HG02970 (cell line): ENCODE results near the gene PRXL2B.
"Not testable (repeated sequence)": the region's sequence is repeated elsewhere in the genome, so short reads cannot be mapped to it uniquely, and the experiment has no call there.

Experiments used
- ATAC-seq: cut with Tn5 transposase; IDR thresholded peaks from one replicate; pipeline ENCODE4 v1.9.1; 2021; ENCODE audit warnings: mild to moderate bottlenecking, moderate library complexity, moderate number of reproducible peaks; ENCODE audit not compliant: unreplicated experiment, low FRiP score

Gene PRXL2B

DNA sequence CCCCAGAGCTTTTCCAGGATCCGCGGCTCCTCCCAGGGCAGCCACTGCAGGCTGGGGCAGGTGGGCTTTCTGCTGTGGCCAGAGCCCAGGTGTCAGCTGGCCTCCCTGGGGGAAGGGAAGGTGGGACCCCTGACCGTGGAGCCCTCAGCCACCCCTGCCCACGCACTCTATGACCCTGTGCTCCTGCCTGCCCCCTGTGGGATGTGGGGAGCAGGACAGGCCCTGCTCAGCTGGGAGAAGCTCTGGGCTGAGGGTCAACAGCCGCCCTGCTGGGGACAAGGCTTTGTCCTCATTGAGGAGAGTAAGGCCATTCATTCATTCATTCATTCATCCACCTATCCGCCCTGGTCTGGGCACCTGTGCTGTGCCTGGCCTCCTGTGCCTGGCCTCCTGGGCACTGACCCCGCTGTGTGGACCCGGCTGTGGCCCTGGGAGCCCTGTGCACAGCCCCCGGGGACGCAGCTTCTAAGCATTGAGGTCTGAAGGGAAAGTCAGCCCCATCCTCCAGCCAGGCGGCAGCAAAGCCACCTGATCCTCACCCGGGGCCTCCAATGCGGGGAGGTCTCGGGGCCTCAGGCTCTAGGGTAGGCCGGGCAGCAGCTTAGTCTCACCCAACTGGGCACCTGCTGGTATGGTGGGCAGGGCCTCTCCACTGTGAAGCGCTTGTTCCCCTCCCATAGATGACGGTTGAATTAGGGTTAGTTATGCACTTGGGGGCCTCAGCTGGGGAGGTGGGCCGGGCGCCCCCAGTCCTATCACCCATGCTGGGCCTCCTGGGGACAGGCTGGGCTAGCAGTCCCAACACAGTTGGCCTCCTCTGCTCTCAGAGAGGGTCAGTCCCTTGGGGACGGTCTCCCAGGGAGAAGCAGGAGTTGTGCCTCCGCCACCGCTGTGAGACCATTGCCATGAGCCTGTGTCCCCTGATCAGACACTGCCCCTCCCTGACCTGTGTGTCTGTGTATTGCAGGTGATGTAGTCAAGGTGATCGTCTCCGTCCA, 24.4 kb upstream of the PRXL2B start:
- ATAC-seq, result no peak

DNA sequence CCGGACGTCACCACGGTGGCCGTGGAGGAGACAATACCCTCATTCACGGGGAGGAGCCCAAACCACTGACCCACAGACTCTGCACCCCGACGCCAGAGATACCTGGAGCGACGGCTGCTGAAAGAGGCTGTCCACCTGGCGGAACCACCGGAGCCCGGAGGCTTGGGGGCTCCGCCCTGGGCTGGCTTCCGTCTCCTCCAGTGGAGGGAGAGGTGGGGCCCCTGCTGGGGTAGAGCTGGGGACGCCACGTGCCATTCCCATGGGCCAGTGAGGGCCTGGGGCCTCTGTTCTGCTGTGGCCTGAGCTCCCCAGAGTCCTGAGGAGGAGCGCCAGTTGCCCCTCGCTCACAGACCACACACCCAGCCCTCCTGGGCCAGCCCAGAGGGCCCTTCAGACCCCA, 23.4 kb upstream of the PRXL2B start:
- ATAC-seq, result no peak

DNA sequence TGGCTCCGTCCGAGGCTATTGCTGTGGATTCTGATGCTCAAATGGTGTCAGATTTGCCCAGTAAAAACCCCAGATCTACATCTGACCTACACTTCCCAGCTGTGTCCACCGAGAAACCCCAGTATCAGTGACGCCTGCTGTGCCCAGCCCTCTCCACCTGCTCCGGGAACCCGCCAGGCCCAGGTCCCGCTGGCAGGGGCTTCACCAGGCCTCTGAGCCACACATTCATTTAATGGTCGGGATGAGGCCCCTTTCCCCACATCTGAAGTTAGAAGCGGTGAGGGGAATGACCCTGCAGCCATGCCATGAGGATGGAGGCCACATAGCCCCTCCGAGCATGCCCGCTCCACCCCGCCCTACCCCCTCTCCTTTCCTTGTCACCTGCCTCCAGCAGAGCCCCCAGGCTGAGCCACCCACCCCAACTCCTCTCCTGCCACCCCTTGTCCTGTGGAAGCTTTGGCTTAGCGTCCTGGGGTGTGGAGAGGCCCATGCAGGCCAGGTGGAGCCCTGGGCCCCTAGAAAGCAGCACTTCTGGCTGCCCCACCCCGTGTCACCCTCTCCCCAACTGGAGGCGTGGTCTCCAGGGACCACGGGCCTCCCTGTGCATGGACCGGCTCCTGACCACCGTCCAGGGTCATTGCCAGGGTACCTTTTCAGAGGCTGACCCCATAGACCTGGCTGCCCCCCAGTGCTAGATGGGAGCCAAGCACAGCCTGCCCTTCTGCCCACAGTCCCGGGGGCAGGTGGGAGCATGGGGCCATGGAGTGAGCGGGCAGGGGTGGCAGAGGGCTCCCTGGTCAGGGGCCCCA, 22.4 kb upstream of the PRXL2B start:
- ATAC-seq, result no peak

DNA sequence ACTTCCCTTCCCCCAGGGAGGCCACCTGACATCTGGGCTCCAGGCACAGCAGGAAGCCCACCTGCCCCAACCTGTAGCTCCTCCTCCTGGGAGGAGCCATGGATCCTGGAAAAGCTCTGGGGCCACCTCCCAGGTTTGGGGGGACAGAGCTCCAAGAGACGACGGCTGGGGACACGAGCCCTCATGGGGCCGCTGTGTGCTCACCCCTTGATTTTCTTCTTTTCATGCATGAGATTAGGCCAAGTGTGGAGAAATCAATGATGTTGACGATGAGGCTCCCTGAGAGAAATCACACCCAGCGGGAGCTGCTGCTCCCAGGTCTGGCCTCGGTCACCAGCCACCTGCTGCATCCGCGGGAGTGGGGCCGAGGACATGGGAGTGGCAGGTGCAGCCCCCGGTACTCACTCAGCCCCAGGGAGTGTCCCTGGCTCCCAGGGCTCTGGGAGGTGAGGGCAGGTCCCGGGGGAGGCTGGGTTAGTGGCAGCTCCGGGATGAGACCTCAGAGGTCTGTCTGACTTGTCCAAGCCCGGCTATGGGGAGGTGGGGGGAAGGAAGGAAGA, 21.7 kb upstream of the PRXL2B start:
- ATAC-seq, result no peak

DNA sequence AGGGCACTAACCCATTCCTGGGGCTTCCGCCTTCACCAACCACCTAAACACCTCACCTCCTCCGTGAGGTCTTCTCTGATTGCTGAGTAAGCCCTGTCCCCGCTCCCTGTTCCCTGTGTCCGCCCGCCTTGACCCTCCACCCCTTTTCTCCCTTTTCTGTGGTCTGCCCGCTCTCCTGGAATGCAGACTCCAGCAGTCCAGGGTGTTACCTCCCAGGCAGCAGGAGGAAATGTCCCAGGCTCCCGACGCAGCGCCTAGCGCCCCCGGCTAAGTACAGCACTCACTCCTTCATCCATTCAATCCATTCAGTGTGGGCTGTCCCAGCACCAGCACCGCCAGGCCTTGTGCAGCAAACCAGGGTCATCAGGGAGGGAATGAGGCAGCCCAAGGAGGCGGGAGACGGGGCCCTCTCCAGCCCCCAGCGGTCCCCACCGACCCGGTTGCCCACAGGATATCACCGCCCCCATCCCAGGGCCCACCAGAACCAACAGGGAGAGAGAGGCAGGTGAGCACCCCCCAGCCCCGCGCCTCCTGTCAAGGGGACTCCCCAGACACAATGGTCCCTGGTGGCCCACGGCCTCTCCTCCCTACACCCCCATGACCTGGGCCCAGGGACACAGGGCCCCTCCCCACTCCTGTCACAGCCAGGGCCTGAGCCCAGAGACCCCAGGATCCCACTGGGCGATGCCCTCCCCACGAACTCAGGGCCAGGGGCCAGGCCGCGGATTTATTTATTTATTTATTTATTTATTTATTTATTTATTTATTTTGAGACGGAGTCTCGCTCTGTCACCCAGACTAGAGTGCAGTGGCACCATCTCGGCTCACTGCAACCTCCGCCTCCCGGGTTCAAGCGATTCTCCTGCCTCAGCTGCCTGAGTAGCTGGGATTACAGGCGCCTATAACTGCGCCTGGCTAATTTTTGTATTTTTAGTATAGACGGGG, 20.2 kb upstream of the PRXL2B start:
- ATAC-seq, result no peak

DNA sequence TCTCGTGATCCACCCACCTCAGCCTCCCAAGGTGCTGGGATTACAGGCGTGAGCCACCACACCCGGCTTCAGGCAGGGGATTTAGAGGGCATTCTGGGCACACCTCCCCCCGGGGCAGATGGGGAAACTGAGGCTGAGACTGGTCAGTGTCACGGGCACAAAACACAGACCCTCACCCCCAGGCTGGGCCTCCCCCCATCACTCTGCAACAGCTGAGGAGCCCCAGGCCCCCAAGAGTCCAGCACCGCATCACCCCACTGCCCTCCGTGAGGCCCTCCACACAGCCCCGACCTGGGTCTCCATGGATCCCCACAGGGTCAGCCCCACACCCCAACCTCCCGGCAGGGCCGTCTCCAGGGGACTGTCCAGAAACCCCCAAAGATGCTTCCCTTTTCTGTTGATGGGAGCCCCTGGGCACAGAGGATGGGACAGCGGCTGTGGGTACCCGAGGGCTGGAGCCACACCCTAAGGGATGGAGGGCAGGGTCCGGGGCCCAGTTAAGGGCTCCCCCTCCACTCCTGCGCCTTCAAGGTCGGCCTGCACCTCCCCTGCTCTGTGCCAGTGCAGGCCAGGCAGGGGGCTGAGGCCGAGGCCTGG, 19.4 kb upstream of the PRXL2B start:
- no peak for ATAC-seq

DNA sequence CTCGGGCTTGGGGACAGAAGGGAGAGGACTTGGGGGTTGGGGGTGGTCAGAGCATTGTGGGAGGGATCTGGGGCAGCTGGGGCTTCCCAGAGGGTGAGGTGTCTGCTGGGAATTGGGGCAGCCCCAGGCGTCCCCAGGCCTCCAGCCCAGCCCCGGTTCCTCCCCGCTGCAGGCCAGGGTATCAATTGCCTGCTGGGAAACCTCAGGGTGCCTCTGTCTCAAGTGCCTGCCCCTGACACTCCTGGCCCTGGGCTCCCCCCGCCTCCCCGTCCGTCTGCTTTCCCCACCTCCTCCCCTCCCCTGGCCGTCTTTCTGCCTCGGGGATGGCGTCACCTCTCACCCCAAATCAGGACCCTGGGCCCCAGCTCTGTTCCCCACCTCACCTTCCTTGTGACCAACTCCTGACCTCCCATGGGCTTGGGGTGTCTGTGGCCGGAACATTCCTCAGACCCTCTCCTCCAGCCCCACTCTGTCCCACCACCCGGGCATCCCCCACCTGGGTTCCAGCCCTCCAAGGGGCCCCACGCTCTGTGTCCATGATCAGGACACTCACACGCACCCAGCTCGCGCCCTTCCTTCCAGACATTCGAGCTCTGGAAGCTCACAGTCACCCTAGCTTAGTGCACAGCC, 18.3 kb upstream of the PRXL2B start:
- not testable (repeated sequence) for ATAC-seq

DNA sequence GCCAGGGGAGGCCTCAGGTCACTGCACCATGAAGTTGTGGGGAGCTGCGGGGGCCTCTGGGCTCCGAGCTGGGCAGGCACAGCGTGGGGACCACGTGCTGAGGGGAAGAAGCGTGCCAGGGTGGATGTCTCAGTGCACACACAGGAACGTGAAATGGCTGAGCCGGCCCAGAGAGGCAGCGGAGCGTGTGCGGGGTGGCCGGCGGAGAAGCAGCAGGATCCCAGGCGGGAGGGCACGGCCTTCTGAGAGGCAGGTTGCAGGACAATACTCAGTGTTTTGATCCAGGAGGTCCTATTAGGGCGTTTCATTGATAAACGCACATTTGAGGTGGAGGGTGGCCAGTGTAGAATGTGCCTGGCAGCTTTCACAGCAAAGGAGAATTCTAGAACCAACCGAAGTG, 17.5 kb upstream of the PRXL2B start:
- ATAC-seq, result no peak

DNA sequence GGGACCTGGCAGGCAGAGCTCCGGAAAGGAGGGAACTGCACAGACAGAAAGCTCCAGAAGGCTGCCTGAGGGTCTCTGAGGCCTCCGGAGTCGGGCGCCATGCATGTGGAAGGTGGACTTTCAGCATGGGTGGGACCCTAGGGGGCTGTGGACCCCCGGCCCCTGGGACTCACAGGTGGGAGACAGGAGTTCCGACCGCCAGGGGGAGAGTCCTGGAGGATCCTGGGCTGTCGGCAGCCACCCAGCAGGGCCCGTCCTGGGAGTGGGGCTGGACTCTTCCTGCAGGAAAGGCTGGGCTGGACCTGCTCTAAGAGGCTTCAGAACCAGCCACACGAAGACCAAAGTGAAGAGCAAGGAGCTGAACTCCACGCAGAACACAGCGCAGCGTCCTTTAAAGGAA, 16.9 kb upstream of the PRXL2B start:
- not testable (repeated sequence) for ATAC-seq

DNA sequence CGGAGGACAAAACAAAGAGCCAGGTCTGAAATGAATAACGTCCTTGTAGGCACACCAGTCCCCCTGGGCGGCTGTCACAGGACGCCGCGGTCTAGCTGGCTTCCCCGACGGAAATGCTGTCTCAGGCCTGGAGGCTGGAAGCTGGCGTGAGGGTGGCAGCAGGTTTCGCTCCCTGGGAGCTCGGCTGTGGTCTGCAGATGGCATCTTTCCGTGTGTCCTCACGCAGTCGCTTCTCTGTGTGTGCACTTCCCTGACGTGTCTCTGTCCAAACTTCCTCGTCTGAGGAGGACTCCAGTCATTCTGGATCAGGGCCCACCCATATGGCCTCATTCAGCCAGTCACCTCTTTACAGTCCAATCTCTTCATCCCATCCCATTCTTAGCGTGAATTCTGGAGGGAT, 16.2 kb upstream of the PRXL2B start:
- ATAC-seq, result no peak

DNA sequence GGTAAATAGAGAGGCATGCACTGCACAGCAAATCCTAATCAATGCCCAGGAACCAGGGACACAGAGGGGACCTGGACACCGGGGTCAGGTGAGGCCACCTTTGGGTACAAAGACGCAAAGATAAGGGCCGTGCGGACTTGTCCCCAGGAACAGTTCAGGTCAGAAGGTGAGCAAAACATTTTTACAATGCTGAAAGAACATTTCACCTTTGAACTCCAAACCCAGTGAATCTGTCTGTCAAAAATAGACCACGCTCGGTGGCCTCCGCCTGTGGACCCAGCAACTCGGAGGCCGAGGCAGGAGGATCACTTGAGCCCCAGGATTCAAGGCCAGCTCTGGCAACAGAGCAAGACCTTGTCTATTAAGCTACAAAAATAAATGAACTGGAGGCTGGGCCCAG, 15.2 kb upstream of the PRXL2B start:
- ATAC-seq, result no peak

DNA sequence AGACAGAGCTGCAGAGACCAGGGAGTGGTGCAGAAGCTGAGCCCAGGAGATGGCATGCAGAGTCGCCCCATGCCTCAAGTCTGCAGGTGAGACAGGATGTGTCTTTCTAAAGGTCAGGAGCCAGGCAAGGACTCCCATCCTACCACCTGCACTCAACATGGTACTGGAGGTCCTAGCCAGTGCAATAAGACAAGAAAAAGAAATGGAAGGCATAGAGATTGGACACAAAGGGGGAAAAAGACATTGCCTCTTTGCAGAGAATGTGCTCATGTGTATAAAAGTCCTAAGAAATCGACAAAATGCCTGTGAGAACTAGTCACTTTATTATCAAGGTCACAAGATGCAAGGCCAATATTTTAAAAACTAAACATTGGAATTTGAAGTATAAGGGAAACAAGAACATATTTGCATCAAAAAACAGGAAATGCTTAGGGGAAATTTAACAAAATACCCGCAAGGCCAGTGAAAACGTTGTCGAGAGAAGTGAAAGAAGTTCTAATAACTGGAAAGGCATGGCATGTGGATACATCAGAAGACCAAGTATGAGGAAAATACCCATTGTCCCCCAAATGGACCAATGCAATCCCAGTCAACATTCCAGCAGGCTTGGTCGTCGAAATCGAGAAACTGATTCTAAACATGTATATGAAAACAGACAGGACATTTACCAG, 13.2 kb upstream of the PRXL2B start:
- ATAC-seq, result no peak

DNA sequence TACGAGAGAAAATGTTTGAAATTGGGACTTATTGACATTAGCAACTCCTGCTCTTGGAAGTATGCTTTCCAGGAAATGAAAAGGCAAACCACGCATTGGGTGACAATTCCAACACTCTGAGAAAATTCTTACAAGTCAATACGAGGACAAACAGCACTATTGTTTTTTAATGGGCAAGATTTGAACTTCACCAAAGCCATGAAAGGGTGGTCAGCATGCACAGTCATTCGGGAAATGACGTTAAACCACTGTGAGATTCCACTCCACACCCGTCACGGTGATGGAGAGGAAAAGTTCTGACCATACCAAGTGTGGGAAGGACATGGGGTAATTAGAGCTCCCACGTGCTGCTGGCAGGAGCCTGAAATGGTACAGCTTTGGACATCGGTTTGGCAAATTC, 12.2 kb upstream of the PRXL2B start:
- ATAC-seq, result no peak

DNA sequence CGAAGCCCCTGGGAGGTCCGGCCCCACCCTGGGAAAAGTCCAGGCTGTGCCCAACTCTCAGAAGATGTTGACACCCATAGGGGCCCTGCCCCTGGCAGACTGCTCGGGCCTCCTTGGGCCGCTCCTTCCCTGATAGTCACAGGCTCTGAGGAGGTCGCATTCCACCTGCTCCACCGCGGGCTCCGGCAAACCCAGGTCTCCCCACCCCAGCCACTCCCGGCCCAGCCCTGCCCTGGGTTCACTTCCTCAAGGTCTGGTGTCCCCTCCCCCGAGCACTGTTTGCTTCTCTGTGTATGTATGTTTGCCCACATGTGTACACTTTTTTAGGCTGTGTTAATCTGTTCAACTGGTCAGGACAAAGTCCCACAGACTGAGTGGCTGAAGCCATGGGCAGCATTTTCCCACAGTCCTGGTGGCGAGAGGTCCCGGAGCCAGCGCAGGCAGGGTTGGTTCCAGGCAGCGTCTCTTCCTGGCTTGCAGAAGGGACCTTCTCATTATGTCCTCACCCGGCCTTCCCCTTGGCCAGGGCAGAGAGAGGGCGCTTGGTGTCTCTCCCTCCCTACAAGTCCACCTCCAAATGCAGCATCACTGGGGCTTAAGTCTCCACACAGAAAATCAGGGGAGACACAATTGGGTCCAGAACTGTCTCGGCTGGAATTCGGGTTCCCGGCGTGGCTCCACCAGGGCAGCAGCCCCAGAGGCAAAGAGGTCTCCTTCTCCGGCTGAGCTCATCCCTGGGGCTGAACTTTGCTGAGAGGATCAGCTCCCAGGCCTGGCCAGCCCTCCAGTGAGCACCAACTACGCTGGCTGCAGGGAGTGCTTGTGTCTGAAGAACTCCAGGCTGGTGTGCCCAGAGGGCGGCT, 10.5 kb upstream of the PRXL2B start:
- ATAC-seq, result no peak

DNA sequence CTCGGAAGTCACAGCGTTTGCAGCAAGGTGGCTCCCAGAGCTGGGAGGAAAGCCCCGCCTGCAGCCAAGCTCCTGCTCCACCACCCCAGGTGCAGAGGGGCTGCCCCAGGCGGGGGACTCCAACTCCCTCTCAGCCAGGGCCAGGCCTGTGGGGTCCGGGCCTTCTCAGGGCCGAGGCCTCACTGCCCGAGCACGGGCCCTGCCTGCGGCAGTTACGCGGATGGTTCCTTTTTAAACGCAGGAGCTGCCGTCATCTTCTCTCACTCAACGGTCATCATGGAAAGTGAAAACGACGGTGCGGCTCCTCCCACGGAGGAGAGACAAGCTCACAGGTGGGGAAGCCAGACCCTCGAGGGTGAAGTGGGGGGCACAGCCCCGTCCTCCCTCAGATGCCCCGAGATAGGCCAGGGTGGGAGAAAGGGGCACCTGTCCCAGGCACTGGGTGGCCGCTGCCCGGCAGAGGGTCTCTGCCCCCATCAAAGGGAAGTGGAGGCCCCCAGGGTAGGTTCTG, 9.0 kb upstream of the PRXL2B start:
- ATAC-seq, result peak; percentile 44

DNA sequence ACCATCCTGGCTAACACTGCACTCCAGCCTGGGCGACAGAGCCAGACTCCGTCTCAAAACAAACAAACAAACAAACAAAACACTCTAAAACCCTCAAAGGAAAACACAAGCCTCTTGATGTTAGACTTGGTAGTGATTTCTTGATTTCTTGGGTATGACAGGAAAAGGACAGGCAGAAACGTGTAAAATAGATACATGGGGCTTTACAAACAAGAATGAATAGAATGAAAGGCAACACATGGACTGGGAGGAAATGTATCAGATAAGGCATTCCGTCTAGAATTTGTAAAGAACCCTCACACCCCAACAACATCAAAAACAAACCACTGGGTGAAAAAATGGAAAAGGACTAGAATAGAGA, 7.8 kb upstream of the PRXL2B start:
- ATAC-seq, result no peak

DNA sequence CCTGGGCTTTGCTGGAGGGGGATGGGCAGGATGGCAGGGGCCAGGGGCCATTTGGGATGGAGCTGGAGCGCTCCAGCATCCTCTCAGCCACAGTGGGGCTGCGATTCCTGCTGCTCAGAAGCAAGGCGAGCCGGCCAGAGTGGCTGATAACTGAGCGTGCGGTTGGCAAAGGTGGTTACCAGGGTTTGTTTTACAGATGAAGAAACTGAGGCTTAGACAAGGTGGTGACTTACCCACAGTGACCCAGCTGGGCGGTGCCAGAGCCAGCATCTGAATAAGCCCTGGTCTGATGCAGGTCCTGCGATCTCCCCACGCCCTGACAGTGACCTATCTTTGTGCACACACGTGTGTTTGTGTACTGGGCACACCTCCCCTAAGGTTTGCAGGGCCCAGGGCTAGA, 5.9 kb upstream of the PRXL2B start:
- no peak for ATAC-seq

DNA sequence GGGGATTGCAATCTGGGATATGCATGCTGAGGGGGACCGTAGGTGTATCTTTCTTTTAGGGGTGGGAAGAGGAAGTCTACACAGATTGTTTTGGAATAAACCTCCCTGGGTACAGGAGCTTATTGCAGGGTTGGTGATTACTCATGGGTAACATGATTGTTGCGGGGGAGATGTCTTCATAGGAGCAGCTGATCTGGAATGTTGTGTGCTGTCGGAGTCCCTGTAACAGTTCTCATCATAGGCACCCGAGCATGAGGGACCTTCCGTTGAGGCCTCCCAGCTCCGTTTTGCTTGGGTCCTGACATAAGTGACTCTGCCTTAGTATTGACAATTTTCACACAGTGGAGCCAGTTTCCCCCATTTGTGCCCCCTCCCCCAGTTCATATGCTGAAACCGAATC, 4.2 kb upstream of the PRXL2B start:
- no peak for ATAC-seq
